HepG2 (cell line): ENCODE data around the gene TNP2. TPM values are rescaled to one million over a fixed set of nuclear protein-coding genes. Genes with fewer than 3 reads are reported as not detected.
A peak's percentile ranks its signal among the peaks of the same experiment; 100 is the strongest.

Source experiments
- DR1 ChIP-seq: sonication (generic); formaldehyde crosslinking; IDR thresholded peaks from 2 replicates; pipeline ENCODE4 v1.8.0; 2021; ENCODE audit warnings: mild to moderate bottlenecking, missing genetic modification reagents, inconsistent platforms
- GMEB1 ChIP-seq: sonication (generic); formaldehyde crosslinking; IDR thresholded peaks from 2 replicates; pipeline ENCODE4 v1.5.1; 2020; ENCODE audit warnings: missing genetic modification reagents, mild to moderate bottlenecking, borderline replicate concordance
- JARID2 ChIP-seq: sonication (generic); formaldehyde crosslinking; IDR thresholded peaks from 2 replicates; pipeline ENCODE4 v1.8.1; 2023; ENCODE audit warnings: missing genetic modification reagents, inconsistent platforms; ENCODE audit not compliant: insufficient replicate concordance
- MED8 ChIP-seq: sonication (generic); formaldehyde crosslinking; IDR thresholded peaks from 2 replicates; pipeline ENCODE4 v1.8.1; 2023; ENCODE audit warnings: mild to moderate bottlenecking, missing genetic modification reagents; ENCODE audit not compliant: insufficient replicate concordance
- MTF2 ChIP-seq: sonication (generic); formaldehyde crosslinking; IDR thresholded peaks from 2 replicates; pipeline ENCODE4 v1.5.0; 2020; ENCODE audit warnings: missing genetic modification reagents, borderline replicate concordance
- SAFB2 ChIP-seq: sonication (generic); formaldehyde crosslinking; IDR thresholded peaks from 2 replicates; pipeline ENCODE4 v1.5.1; 2020; ENCODE audit warnings: missing genetic modification reagents, low read depth, mild to moderate bottlenecking, borderline replicate concordance
- TBX2 ChIP-seq: sonication (generic); formaldehyde crosslinking; IDR thresholded peaks from 2 replicates; pipeline ENCODE4 v1.5.0; 2020; ENCODE audit warnings: missing genetic modification reagents, mild to moderate bottlenecking, borderline replicate concordance
- TRIM22 ChIP-seq: fragments of 450-650 bp; IDR thresholded peaks from 2 replicates; pipeline ENCODE4 v1.6.1; 2017
- ZBTB20 ChIP-seq: sonication (generic); formaldehyde crosslinking; IDR thresholded peaks from 2 replicates; pipeline ENCODE4 v1.8.1; 2023; ENCODE audit warnings: missing genetic modification reagents, low read depth, mild to moderate bottlenecking, borderline replicate concordance
- ZNF33B ChIP-seq: sonication (generic); formaldehyde crosslinking; IDR thresholded peaks from 2 replicates; pipeline ENCODE4 v1.5.1; 2020; ENCODE audit warnings: mild to moderate bottlenecking, missing genetic modification reagents
- ZNF567 ChIP-seq: sonication (generic); formaldehyde crosslinking; IDR thresholded peaks from 2 replicates; pipeline ENCODE4 v1.8.1; 2023; ENCODE audit warnings: mild to moderate bottlenecking, missing genetic modification reagents, borderline replicate concordance
- ZNF609 ChIP-seq: sonication (generic); formaldehyde crosslinking; IDR thresholded peaks from 2 replicates; pipeline ENCODE4 v1.4.0; 2020; ENCODE audit warnings: mild to moderate bottlenecking, missing genetic modification reagents, borderline replicate concordance
- ZNF629 ChIP-seq: sonication (generic); formaldehyde crosslinking; conservative IDR thresholded peaks from 2 replicates; pipeline ENCODE4 v1.5.0; 2020; ENCODE audit warnings: missing genetic modification reagents
- ZNF687 ChIP-seq: sonication (generic); formaldehyde crosslinking; IDR thresholded peaks from 2 replicates; pipeline ENCODE4 v1.5.1; 2020; ENCODE audit warnings: mild to moderate bottlenecking, missing genetic modification reagents, moderate library complexity
- ZNF777 ChIP-seq: sonication (generic); formaldehyde crosslinking; IDR thresholded peaks from 2 replicates; pipeline ENCODE4 v1.4.0; 2020; ENCODE audit warnings: missing genetic modification reagents
- polyA plus RNA-seq, 8 experiments: library from polyadenylated mRNA; depleted of rRNA in 3 of 8; stranded (reverse) in 7 of 8; unstranded in 1 of 8; fragments of >200 nt; fragmentation: Illumina TruSeq in 4 of 8; extraction: Trizol in 4 of 8; gene quantifications; 2 replicates each; pipeline versions ENCODE4 v1.2.1 to v1.2.3, GENCODE V29; 2011 to 2016; ENCODE audit warnings: low read depth in 4 of 8, missing spikeins in 1 of 8, mixed read lengths in 1 of 8; ENCODE audit not compliant: insufficient read depth in 1 of 8
- total RNA-seq, 5 experiments: library from RNA; depleted of rRNA; stranded (reverse); fragments of >200 nt; fragmentation: Illumina TruSeq; extraction: Trizol; gene quantifications; 2 replicates each; pipeline ENCODE4 v1.2.3, GENCODE V29; 2016; ENCODE audit warnings: low read depth in 1 of 5

Gene TNP2
- total and polyA plus RNA-seq, 2 of the 13 experiments (the other 11 are each of a cell fraction or from before 2014, with no cell fraction given): not detected

GRCh38 chr16:11253995-11254912 lies 14.9 kb downstream of the TNP2 start (continued):
- TF ChIP-seq MED8 (CRISPR knock-in tag): peak; percentile 31
- TF ChIP-seq GMEB1: no peak
- 0 out of 2 replicates have a peak, but pooled peaks have one; percentile 15 for TF ChIP-seq SAFB2 (CRISPR knock-in tag)
- no peak for TF ChIP-seq ZNF567
- TF ChIP-seq ZNF687 (CRISPR knock-in tag): 0 out of 2 replicates have a peak, but pooled peaks have one; percentile 2
- TF ChIP-seq JARID2 (CRISPR knock-in tag): no peak
- no peak for TF ChIP-seq MTF2 (CRISPR knock-in tag)
- TF ChIP-seq TBX2 (CRISPR knock-in tag): no peak
- TF ChIP-seq ZNF33B (CRISPR knock-in tag): peak; percentile 74; the same call in 1 of the 2 replicates
- peak; percentile 75 for TF ChIP-seq ZNF629 (CRISPR knock-in tag)
- no peak for TF ChIP-seq TRIM22
- no peak for TF ChIP-seq ZNF777
- TF ChIP-seq ZNF609: 0 out of 2 replicates have a peak, but pooled peaks have one; percentile 23
- no peak for TF ChIP-seq DR1
- no peak for TF ChIP-seq ZBTB20 (CRISPR knock-in tag)
